DMS 273 treated with DMSO at 0.1 percent for 48 hours (cell line): ENCODE data around the gene STEAP3.

Source experiments
- DNase-seq: peaks from one replicate; lab custom pipeline; 2025; lab: John Stamatoyannopoulos, UW

STEAP3 gene

GRCh38 chr2:119225105-119225865 is 1.7 kb downstream of the STEAP3 start:
- DNase-seq, result no peak

- no peak for DNase-seq
Measured at GRCh38 chr2:119225926-119226325, 2.3 kb downstream of the STEAP3 start.

GRCh38 chr2:119227346-119227745 is 3.7 kb downstream of the STEAP3 start:
- no peak for DNase-seq

DNA sequence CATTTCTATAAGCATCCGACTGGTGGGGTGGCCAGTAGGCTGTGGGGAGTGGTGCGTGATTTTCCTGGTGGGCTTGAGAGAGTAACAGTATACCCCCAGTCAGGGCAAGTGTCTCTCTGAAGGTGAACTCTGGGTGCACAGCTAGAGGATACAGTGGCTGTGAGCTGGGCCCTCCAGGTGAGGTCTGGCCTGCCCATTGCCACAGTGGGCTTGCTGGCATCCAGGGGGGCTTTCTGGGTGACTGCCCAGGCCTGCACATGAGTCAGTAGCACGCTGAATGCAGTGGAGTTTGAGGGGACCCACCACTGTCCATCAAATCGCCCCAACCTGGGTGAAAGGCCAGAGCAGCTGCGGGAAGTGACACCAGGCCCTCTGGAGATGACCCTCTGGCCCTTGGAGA is 4.5 kb downstream of the STEAP3 start:
- no peak for DNase-seq

GRCh38 chr2:119228964-119229363 is 5.3 kb downstream of the STEAP3 start:
- no peak for DNase-seq

GRCh38 chr2:119229716-119230115 is 6.1 kb downstream of the STEAP3 start:
- DNase-seq, result no peak

DNA sequence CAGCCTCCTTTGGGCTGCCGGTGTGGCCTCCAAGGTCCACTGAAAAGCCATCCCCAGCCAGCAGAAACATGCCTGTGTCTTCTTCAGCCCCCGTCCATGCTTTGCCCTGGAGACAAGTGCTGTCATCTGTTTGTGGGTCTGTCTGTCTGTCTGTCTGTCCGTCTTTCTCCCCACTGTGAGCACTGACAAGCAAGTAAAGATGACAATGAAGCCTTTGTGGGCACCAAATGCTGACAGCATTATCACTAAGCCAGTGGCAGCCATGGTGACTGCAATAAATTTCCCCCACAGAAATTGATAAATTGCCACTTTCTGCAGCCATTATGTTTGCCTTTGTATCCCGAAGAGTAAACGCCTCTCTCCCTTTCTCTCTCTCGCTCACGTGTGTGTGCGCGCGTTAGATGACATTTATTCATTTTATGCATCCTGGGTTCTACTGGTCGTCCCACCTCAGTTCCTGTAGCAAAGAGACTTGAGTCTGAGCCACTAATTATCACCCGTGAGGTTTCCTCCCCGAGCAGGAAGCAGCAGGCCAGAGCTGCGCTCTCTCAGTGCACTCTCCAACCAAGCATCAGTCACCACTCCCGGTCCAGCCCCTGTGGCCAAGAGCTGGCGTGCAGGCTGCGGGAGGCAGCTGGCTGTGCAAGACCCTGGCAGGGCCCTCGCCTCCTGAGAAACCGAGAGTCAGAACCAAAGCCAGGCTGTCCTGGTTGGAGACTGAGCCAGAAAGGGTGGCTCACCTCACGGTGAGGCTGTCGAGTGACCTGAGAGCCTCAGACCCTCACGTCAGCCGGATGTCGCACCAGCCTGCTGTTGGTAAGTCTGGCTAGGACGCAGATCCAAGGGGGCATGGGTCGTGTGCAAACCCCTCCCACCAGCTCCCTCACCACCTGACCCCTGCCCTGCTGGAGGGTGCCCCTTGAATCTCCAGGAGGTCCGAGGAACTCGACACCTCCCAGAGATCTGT is 6.9 kb downstream of the STEAP3 start:
- DNase-seq, result no peak

DNA sequence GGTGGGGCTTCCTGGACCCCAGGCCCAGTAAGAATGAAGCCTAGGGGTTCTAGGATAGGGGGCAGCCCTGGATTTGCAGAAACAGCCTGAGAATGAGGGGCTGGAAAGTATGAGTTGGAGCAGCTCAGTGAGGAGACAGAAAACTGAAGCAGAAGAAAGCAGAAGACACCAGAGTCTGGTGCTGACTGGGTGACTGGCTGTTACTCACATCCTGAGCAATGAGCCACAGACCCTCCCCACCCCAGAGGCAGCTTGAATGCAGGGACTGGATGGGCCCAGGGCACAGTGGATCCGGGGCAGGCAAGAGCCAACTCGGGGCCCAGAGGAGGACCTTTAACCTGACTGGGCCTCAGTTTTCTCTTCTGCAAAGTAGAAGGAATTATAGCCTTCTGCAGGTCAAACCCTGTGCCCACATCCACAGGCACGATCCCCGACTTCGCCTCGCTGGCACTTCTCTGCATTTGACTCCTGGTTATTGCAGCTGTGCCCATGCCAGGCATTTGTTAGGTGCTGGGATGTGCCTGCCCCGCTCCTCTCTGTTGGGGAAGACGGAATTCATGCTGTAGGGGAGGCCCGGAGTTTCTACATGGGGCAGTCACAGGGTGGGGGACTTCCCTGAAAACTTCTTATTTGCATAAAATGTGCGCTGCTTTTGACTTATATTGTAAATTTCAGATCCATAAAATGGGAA is 8.5 kb downstream of the STEAP3 start:
- no peak for DNase-seq

GRCh38 chr2:119232666-119232993 is 9.0 kb downstream of the STEAP3 start:
- no peak for DNase-seq

GRCh38 chr2:119233326-119234020 is 9.8 kb downstream of the STEAP3 start:
- no peak for DNase-seq

DNA sequence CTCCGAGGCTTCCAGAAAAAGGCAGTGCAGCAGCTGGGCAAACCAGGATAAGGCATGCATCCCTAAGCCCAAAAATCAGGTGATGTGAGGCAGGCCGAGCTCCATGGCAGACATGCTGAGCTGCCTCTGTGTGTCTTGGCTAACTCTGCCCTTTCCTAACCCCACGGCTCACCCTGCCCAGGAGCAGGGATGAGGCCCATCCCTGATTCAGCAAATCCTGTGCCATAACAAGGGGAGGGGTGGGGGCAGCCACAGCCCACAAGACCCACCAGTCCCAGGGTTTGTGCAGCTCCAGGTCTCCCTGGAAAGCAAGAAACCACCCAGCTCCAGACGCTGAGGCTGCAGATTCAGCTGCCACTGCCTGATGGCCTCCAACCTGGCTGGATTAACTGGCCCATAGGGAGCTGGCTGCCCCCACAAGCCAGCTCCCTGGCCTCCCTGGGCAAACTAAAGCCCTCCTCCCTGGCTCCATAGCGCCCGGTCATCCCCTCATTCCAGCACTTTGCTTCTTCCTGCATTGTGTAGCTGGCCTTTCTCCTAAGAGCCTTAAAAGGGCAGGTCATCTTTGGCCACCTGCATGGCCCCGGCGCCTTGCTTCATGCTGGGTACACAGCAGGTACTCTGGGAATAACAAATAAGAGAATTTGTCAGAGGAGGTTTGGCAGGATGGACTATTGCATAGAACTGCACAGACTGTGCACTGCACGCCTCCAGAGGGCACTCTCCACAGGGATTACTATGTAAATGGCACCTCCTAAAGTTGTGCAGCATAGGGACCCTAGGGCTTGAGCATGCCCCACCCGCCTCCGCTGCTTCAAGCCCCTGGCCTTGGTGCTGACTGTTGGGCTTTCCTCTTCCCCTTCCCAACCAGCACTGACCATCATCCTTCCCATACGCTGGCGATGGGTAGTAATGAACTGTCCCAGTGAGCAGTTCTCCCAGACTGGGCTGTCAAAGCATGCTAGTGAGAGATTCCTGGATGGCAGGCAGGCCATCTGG is 10.7 kb downstream of the STEAP3 start:
- DNase-seq, result no peak

GRCh38 chr2:119236796-119237195 is 13.2 kb downstream of the STEAP3 start:
- DNase-seq, result no peak

GRCh38 chr2:119240311-119241204 is 16.9 kb downstream of the STEAP3 start:
- peak; percentile 97 for DNase-seq

- DNase-seq, result no peak
Measured at GRCh38 chr2:119241205-119241532, 17.5 kb downstream of the STEAP3 start.

DNA sequence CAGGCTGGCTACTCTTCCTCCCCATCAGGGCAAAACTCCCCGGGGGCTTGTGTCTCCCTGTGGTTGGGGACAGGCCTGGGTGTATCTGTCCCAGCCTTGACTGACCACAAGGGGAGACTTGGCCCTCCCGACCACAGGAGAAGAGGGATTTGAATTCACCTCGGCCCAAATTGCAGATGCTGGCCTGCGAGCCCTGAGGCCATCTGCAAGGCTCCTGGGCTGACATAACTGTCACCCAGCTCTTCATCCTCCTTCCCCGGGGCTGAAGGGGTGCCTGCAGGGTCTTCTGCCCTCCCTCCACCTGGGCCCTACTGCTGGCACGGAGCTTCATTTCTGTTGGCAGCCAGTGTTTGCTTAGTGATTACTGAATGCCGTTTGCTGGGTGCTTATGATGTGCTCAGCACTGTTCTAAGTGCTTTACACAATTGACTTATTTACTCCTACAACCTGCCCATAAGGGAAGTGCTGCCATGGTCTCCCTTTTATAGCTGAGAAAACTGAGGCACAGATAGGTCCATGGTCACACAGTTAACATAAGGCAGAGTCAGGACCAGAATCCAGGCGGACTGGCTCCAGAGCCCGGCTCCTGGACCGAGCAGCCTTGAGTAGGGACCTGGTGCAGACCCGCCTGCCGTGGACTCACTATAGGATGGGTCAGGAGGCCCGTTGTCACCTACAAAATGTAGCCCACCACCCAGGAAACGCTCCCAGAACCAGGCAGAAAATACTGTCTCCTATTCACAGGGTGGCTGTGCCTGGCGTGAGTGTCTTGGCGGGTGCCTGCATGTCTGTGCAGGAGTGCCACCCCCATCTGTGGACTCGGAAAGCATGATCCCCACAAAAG is 18.9 kb downstream of the STEAP3 start:
- no peak for DNase-seq

- DNase-seq, result no peak
Measured at GRCh38 chr2:119243621-119244020, 20.0 kb downstream of the STEAP3 start.

DNA sequence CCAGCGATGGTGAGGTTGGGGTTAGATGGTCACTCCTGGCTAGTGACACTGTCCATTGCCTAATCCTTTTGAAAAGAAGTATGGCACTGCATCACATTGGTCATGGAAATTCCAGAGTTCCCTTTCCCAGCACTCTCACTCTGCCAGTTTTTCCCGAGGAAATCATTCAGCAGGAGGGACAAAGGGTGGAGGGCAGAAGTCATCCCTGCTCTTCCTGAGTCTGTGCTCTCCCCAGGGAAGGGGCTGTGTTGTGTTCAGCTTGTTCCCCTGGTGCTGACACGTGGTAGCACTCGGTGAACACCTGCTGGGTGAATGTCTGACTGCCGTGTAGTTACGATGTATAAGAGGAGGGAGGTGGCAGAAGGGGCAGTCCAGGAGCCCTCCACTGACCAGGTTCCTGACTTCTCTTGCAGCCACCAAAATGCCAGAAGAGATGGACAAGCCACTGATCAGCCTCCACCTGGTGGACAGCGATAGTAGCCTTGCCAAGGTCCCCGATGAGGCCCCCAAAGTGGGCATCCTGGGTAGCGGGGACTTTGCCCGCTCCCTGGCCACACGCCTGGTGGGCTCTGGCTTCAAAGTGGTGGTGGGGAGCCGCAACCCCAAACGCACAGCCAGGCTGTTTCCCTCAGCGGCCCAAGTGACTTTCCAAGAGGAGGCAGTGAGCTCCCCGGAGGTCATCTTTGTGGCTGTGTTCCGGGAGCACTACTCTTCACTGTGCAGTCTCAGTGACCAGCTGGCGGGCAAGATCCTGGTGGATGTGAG is 21.6 kb downstream of the STEAP3 start:
- DNase-seq, result no peak

DNA sequence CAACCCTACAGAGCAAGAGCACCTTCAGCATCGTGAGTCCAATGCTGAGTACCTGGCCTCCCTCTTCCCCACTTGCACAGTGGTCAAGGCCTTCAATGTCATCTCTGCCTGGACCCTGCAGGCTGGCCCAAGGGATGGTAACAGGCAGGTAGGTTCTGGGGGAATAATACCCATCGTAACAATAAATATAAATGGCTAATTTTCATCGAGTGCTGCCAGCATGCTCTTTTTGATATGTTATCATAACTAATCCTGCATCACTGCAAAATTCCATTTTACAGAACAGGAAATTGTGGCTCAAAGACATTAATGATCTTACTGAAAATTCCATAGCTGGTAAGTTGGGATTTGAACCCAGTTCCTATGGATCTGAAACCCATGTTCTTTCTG is 22.2 kb downstream of the STEAP3 start:
- no peak for DNase-seq
